Adrenal gland (tissue), 5 donors: Measurements from ENCODE around the gene DBR1.

Experiments
- POLR2A ChIP-seq, 2 donors: fragments of 450-650 bp; IDR thresholded peaks; one replicate each; pipeline ENCODE4 v1.6.1; 2017; ENCODE audit warnings: antibody characterized with exemption in 2 of 2, mild to moderate bottlenecking in 2 of 2, moderate library complexity in 1 of 2
- TF ChIP-seq, protein P1 (sequence below), 6 experiments: fragments of 450-650 bp in 4 of 6; fragments of 200-600 bp in 2 of 6; sonication (generic) in 1 of 6; IDR thresholded peaks; 1 replicate in 5 of 6; 2 replicates in 1 of 6; pipeline versions ENCODE4 v1.5.1 to v1.8.0; 2016 to 2021; ENCODE audit warnings: antibody characterized with exemption in 6 of 6, mild to moderate bottlenecking in 2 of 6, moderate library complexity in 1 of 6
- donor health status: DM: no; HTN: no; CAD: no.

DNA sequence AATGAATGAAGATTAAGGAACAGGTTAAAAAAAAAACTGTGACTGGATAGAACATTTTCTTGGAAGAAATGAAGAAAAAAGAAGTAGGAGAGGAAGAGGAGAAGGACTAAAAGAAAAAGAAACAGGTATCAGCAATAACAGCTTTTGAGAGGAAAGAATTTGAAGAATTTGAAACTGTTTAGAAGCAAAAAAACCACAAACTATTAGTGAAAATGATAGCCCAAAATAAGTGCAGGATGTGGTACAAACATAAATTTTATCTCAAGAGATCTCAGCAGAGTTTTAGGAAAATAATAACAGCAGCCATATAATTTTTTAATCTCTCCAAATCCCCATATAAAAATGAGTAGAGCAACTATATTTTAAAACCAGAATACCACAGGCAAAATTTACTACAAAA is 33.8 kb downstream of the DBR1 start:
- TF ChIP-seq, protein P1, sequence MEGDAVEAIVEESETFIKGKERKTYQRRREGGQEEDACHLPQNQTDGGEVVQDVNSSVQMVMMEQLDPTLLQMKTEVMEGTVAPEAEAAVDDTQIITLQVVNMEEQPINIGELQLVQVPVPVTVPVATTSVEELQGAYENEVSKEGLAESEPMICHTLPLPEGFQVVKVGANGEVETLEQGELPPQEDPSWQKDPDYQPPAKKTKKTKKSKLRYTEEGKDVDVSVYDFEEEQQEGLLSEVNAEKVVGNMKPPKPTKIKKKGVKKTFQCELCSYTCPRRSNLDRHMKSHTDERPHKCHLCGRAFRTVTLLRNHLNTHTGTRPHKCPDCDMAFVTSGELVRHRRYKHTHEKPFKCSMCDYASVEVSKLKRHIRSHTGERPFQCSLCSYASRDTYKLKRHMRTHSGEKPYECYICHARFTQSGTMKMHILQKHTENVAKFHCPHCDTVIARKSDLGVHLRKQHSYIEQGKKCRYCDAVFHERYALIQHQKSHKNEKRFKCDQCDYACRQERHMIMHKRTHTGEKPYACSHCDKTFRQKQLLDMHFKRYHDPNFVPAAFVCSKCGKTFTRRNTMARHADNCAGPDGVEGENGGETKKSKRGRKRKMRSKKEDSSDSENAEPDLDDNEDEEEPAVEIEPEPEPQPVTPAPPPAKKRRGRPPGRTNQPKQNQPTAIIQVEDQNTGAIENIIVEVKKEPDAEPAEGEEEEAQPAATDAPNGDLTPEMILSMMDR (IDR thresholded peaks at IDR 0.05) = no peak
- no peak for TF ChIP-seq POLR2A (IDR thresholded peaks at IDR 0.05)
